DOHH2 (cell line): ENCODE measurements around the gene LRRC10B.
"Not testable (repeated sequence)": the region's sequence is repeated elsewhere in the genome, so short reads cannot be mapped to it uniquely, and the experiment has no call there.

Experiments
- H3F3A ChIP-seq: fragments of 200-600 bp; sonication (generic), shearing (Covaris generic); 2 replicates; pipeline ENCODE4 v1.6.0; 2016; ENCODE audit warnings: antibody characterized with exemption, mild to moderate bottlenecking; ENCODE audit not compliant: control insufficient read depth, insufficient read depth
- H3K27ac ChIP-seq: fragments of 200-600 bp; sonication (generic); 2 replicates; pipeline ENCODE4 v1.5.1; 2014; ENCODE audit warnings: low read depth, mild to moderate bottlenecking, low read length, moderate library complexity
- H3K27me3 ChIP-seq: fragments of 200-600 bp; sonication (generic); 2 replicates; pipeline ENCODE4 v1.6.1; 2014; ENCODE audit warnings: mild to moderate bottlenecking, low read length, mixed read lengths; ENCODE audit not compliant: control insufficient read depth
- H3K36me3 ChIP-seq: fragments of 200-600 bp; sonication (generic); 2 replicates; pipeline ENCODE4 v1.6.1; 2014; ENCODE audit warnings: mild to moderate bottlenecking, low read length, moderate library complexity, mixed read lengths; ENCODE audit not compliant: control insufficient read depth
- H3K4me1 ChIP-seq: fragments of 200-600 bp; sonication (generic); 2 replicates; pipeline ENCODE4 v1.6.1; 2014; ENCODE audit warnings: mild to moderate bottlenecking, low read length, mixed read lengths; ENCODE audit not compliant: control insufficient read depth
- H3K4me2 ChIP-seq: fragments of 200-600 bp; sonication (generic); 2 replicates; pipeline ENCODE4 v1.6.0; 2014; ENCODE audit warnings: mild to moderate bottlenecking, low read length, moderate library complexity
- H3K4me3 ChIP-seq: fragments of 200-600 bp; sonication (generic); 2 replicates; pipeline ENCODE4 v1.5.1; 2014; ENCODE audit warnings: mild to moderate bottlenecking, low read length, mixed read lengths
- H3K79me2 ChIP-seq: fragments of 200-600 bp; sonication (generic); 2 replicates; pipeline ENCODE4 v1.6.1; 2014; ENCODE audit warnings: mild to moderate bottlenecking, low read length, mixed read lengths; ENCODE audit not compliant: control insufficient read depth
- H3K9me2 ChIP-seq: fragments of 200-600 bp; sonication (generic); replicated peaks from 2 replicates; pipeline ENCODE4 v1.6.1; 2014; ENCODE audit warnings: mild to moderate bottlenecking, low read length, mixed read lengths; ENCODE audit not compliant: control insufficient read depth
- H3K9me3 ChIP-seq: fragments of 200-600 bp; sonication (generic); 2 replicates; pipeline ENCODE4 v1.6.1; 2014; ENCODE audit warnings: antibody characterized with exemption, low read length, mixed read lengths; ENCODE audit not compliant: control insufficient read depth, insufficient read depth
- H4K20me1 ChIP-seq: fragments of 200-600 bp; sonication (generic); 2 replicates; pipeline ENCODE4 v1.6.0; 2014; ENCODE audit warnings: low read depth, mild to moderate bottlenecking, antibody characterized with exemption, low read length, moderate library complexity; ENCODE audit not compliant: control insufficient read depth, insufficient read depth
- CTCF ChIP-seq: fragments of 200-600 bp; sonication (generic); IDR thresholded peaks from one replicate; pipeline ENCODE4 v1.5.1; 2014; ENCODE audit warnings: antibody characterized with exemption, mild to moderate bottlenecking, low read depth, low read length; ENCODE audit not compliant: poor library complexity, severe bottlenecking
- EZH2phosphoT487 ChIP-seq: fragments of 200-600 bp; sonication (generic); IDR thresholded peaks from 2 replicates; pipeline ENCODE4 v1.6.1; 2017; ENCODE audit warnings: borderline replicate concordance, mild to moderate bottlenecking, antibody characterized with exemption, low read length, moderate library complexity, mixed read lengths

Gene LRRC10B

GRCh38 chr11:61476371-61476770, 32.2 kb upstream of the LRRC10B start:
- Histone ChIP-seq H3K27me3 (peaks cover 11% of the 10 kb centered on the region; the same call in 1 of the 2 replicates), H3K4me3 (no peak overlapping the region), H3K9me3 (no peaks in the 10 kb centered on the region), H4K20me1 (0 out of 2 replicates have a peak, but pooled peaks cover 5% of the 10 kb centered on the region), H3K4me1 (no peaks in the 10 kb centered on the region), H3K27ac (no peak overlapping the region), H3K4me2 (no peak overlapping the region), H3F3A (no peaks in the 10 kb centered on the region; the same call in 1 of the 2 replicates), H3K9me2 (no peaks in the 10 kb centered on the region), H3K79me2 (no peaks in the 10 kb centered on the region), H3K36me3 (no peaks in the 10 kb centered on the region)
- TF ChIP-seq CTCF (no peak), EZH2phosphoT487 (no peak)

- Histone ChIP-seq H3K27ac (no peak overlapping the region), H3K27me3 (peaks cover 11% of the 10 kb centered on the region; the same call in 1 of the 2 replicates), H3K4me1 (no peaks in the 10 kb centered on the region), H3K79me2 (no peaks in the 10 kb centered on the region), H3F3A (no peaks in the 10 kb centered on the region; the same call in 1 of the 2 replicates), H3K4me3 (no peak overlapping the region), H3K4me2 (no peak overlapping the region), H4K20me1 (0 out of 2 replicates have a peak, but pooled peaks cover 5% of the 10 kb centered on the region), H3K36me3 (no peaks in the 10 kb centered on the region), H3K9me3 (no peaks in the 10 kb centered on the region), H3K9me2 (no peaks in the 10 kb centered on the region)
- TF ChIP-seq EZH2phosphoT487: no peak
- TF ChIP-seq CTCF: no peak
Observed at GRCh38 chr11:61477126-61477525, 31.4 kb upstream of the LRRC10B start.

DNA sequence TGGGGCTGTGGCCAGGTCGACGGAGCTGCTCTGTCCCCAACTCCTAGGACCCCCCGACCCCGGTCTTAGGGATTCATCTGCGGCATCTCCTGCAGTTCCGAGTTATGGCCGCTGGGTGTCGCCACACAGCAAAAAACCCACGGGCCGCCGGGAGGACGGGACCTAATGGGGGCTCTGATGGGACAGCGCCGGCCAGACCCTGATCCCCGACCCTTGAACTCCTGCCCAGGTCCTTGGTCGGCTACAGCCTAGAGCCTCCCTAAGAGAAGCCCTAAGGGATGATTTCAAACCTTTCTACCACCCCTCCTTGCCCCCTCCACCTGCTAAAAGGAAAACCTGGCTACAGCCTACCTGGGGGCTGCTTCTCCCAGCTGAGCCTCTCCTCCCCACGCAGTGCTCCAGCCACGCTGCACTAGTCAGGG, 30.8 kb upstream of the LRRC10B start:
- Histone ChIP-seq H3F3A (no peaks in the 10 kb centered on the region; the same call in 1 of the 2 replicates), H3K9me2 (no peaks in the 10 kb centered on the region), H3K36me3 (no peaks in the 10 kb centered on the region), H3K4me3 (no peak overlapping the region), H3K27me3 (peaks cover 11% of the 10 kb centered on the region; the same call in 1 of the 2 replicates), H3K4me1 (no peaks in the 10 kb centered on the region), H3K79me2 (no peaks in the 10 kb centered on the region), H3K4me2 (no peak overlapping the region), H3K27ac (no peak overlapping the region), H4K20me1 (0 out of 2 replicates have a peak, but pooled peaks cover 5% of the 10 kb centered on the region), H3K9me3 (no peaks in the 10 kb centered on the region)
- TF ChIP-seq CTCF (peak; percentile 94), EZH2phosphoT487 (no peak)

DNA sequence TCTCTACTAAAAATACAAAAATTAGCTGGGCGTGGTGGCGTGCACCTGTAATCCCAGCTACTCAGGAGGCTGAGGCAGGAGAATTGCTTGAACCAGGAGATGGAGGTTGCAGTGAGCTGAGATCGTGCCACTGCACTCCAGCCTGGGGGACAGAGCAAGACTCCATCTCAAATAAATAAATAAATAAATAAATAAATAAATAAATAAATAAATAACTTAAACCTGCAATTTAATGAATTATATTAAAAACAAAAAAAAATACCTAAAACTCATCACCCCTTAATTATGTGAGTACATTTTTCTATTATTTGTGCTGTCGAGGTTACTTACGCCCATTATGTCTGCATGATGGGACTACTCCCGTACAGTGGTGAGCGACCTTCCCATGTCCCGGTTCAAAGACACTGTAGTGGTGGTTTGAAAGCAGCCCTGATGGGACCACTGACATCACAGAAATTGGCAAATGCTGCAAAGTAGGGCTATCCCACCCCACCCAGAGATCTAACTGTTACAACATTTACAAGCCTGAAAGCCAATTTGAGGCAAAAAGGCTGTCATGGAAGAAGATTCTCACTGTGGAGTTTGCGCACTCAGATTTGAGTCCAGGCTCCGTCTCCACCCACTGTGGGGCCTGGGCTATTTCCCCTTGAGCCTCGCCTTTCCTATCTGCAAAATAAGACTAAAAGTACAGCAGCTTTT, 29.0 kb upstream of the LRRC10B start:
- not testable (repeated sequence) for H3K79me2 ChIP-seq, H3K9me2 ChIP-seq, H3K4me3 ChIP-seq, H3K27ac ChIP-seq, H4K20me1 ChIP-seq, H3K4me2 ChIP-seq, H3K9me3 ChIP-seq, H3K36me3 ChIP-seq, H3F3A ChIP-seq, H3K4me1 ChIP-seq
- peaks cover 11% of the 10 kb centered on the region; the same call in 1 of the 2 replicates for H3K27me3 ChIP-seq
